ENCODE measurements around the gene ITGA2B. TPM values are rescaled to one million over a fixed set of nuclear protein-coding genes. Genes with fewer than 3 reads are reported as not detected.
"Not testable (repeated sequence)": the region's sequence is repeated elsewhere in the genome, so short reads cannot be mapped to it uniquely, and the experiment has no call there.

Gene ITGA2B
- total and polyA plus RNA-seq, 7 donors = 0.08 to 0.97 (median 0.16) TPM

DNA sequence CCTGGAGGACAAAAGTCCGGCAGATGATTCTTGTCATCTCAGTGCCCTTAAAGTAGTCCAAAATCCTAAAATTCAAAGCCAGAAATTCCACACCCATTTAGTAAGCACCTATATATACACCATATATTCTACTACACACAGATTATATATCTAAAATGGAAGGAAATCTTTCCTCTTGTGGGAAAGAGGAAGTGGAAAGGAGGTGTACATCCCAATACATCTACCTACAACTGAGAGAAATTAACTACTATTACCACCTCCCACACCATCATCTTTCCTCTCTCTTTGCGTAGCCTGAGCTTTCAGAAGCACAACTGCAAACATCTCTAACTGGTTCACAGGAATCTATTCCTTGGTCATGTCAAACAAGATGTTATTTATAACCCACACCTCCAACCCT is 5.4 kb upstream of the ITGA2B start:
- peaks cover 0 to 47% of the 10 kb centered on the region in 2 donors for H3K36me3 ChIP-seq (ENCODE audit: insufficient read depth in 1 of 2, low read depth in 1 of 2)
- TF ChIP-seq, protein P1, sequence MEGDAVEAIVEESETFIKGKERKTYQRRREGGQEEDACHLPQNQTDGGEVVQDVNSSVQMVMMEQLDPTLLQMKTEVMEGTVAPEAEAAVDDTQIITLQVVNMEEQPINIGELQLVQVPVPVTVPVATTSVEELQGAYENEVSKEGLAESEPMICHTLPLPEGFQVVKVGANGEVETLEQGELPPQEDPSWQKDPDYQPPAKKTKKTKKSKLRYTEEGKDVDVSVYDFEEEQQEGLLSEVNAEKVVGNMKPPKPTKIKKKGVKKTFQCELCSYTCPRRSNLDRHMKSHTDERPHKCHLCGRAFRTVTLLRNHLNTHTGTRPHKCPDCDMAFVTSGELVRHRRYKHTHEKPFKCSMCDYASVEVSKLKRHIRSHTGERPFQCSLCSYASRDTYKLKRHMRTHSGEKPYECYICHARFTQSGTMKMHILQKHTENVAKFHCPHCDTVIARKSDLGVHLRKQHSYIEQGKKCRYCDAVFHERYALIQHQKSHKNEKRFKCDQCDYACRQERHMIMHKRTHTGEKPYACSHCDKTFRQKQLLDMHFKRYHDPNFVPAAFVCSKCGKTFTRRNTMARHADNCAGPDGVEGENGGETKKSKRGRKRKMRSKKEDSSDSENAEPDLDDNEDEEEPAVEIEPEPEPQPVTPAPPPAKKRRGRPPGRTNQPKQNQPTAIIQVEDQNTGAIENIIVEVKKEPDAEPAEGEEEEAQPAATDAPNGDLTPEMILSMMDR (IDR thresholded peaks at IDR 0.05) = no peak
- H3K27me3 ChIP-seq (ENCODE audit: insufficient read depth in 3 of 3, low read length in 2 of 3) = no peaks in the 10 kb centered on the region
- ATAC-seq = no peak
- no peak overlapping the region for H3K27ac ChIP-seq
- intact Hi-C loops (cut with DNase I) = no loop called here
- no peaks in the 10 kb centered on the region for H3K4me1 ChIP-seq
- no peak for DNase-seq
- 85 to 88% (median 87%) methylated on average over 2 of the region's 2 CpGs for WGBS, 3 donors
- no peaks in the 10 kb centered on the region for H3K9me3 ChIP-seq
- no peak overlapping the region for H3K4me3 ChIP-seq

DNA sequence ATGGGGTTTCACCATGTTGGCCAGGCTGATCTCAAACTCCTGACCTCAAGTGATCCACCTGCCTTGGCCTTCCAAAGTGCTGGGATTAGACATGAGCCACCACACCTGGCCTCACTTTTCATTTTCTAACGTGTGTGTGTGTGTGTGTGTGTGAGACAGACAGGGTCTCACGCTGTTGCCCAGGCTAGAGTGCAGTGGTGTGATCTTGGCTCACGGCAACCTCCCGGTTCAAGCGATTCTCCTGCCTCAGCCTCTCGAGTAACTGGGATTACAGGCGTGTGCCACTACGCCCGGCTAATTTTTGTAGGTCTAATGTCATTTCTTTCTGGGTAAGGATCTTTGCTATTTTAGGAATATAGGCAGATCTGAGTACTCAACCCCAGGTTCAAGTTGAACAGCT is 4.7 kb upstream of the ITGA2B start:
- H3K9me3 ChIP-seq; intact Hi-C loops (cut with DNase I); H3K4me1 ChIP-seq; ATAC-seq; H3K27ac ChIP-seq; H3K4me3 ChIP-seq; DNase-seq; H3K27me3 ChIP-seq (ENCODE audit: insufficient read depth in 3 of 3, low read length in 2 of 3): not testable (repeated sequence)
- H3K36me3 ChIP-seq (ENCODE audit: insufficient read depth in 1 of 2, low read depth in 1 of 2) = peaks cover 0 to 39% of the 10 kb centered on the region in 2 donors
- WGBS, 3 donors = 68 to 81% (median 72%) methylated on average over 9 of the region's 9 CpGs

DNA sequence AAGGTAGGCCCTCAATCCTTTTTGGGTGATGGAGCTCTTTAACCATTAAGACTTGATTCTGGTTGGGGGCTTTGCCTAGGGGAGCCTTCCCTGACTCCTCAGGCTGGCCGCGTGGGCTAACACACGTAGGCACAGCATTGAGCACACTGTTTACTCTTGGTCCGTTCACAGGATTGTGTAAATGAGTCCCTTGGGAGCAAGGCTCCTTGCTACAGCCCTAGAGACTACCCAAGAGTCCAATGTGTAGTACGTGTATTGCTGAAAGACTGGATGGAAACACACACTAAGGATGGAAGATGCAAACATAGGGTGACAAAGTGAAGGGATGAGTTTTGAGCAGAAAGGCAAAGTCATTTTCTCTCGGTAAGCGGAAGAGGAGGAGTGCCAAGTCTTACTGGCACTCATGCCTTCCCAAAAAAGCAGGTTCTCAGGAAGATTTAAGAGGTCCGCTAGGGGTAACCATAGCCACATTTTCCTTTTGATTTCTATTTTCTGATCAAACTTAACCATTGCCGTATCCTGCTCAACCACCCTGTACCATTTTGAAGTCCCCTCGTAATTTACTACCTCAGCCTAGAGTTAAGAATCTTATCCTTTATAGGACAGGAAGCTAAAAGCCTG is 911 bp upstream of the ITGA2B start:
- no peak overlapping the region for H3K27ac ChIP-seq
- H3K27me3 ChIP-seq (ENCODE audit: insufficient read depth in 3 of 3, low read length in 2 of 3) = peaks cover 0 to 10% (median 0%) of the 10 kb centered on the region in 3 donors
- intact Hi-C loops (cut with DNase I) = no loop called here
- no peaks in the 10 kb centered on the region for H3K9me3 ChIP-seq
- no peak for DNase-seq
- H3K4me3 ChIP-seq = no peak overlapping the region
- TF ChIP-seq, protein P1 (IDR thresholded peaks at IDR 0.05) = no peak
- no peak for ATAC-seq
- H3K4me1 ChIP-seq = peaks cover 7% of the 10 kb centered on the region
- peaks cover 0 to 7% of the 10 kb centered on the region in 2 donors for H3K36me3 ChIP-seq (ENCODE audit: insufficient read depth in 1 of 2, low read depth in 1 of 2)
- WGBS, 3 donors = 63 to 78% (median 66%) methylated on average over 10 of the region's 10 CpGs

DNA sequence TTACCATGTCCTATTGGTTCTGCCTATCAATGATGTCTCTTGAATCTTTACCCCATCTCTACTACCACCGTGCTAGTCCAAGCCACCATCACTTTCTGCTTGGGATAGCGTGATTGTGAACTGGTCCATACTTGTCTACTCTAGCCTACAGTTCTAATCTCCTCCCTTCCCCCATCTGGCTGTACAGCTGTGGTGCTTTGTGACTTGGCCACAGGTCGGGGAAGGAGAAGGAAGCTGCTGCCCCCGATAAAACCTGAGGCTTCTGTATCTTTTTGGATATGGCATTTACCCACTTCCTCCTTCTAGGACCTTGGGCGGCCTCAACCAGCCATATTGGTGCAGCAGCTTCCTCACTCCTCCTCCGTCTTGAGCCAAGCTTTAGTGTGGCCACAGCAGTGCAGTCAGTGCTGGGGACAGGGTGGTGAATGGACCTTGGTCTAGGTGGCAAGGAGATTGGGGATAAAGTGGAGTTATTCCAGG is 314 bp upstream of the ITGA2B start:
- Histone ChIP-seq H3K4me3 (no peak overlapping the region), H3K9me3 (no peaks in the 10 kb centered on the region), H3K27me3 (ENCODE audit: insufficient read depth in 3 of 3, low read length in 2 of 3) (peaks cover 0 to 14% (median 5%) of the 10 kb centered on the region in 3 donors), H3K4me1 (peaks cover 7% of the 10 kb centered on the region), H3K27ac (no peak overlapping the region), H3K36me3 (ENCODE audit: insufficient read depth in 1 of 2, low read depth in 1 of 2) (peaks cover 0 to 1% of the 10 kb centered on the region in 2 donors)
- intact Hi-C loops (cut with DNase I) = no loop called here
- TF ChIP-seq, protein P1 (IDR thresholded peaks at IDR 0.05) = no peak
- ATAC-seq (no peak), DNase-seq (no peak)
- 82 to 86% (median 85%) methylated on average over 6 of the region's 6 CpGs for WGBS, 3 donors

DNA sequence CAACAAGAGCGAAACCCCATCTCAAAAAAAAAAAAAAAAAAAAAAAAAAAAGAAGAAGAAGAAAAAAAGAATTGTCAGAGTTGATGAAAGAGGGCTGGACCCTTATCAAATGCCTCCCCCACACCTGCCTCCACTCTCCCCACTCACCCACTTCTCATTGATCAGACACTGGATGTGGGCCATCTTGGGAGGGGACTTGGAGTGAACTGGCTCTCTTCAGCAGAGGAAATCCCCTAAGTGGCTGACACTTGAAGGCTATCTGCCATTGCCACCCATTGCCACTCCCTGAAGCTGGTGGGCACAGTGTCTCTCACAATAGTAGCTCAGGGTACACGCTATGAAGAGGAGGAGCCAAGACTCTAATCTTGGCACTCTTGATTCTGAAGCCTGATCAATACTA is 1.6 kb downstream of the ITGA2B start:
- WGBS, 3 donors = 76 to 89% (median 89%) methylated on average over 2 of the region's 2 CpGs
- no peak overlapping the region for H3K4me3 ChIP-seq
- TF ChIP-seq, protein P1 (IDR thresholded peaks at IDR 0.05) = no peak
- peaks cover 7% of the 10 kb centered on the region for H3K4me1 ChIP-seq
- no peaks in the 10 kb centered on the region for H3K36me3 ChIP-seq (ENCODE audit: insufficient read depth in 1 of 2, low read depth in 1 of 2)
- peaks cover 0 to 31% (median 11%) of the 10 kb centered on the region in 3 donors for H3K27me3 ChIP-seq (ENCODE audit: insufficient read depth in 3 of 3, low read length in 2 of 3)
- no peaks in the 10 kb centered on the region for H3K9me3 ChIP-seq
- intact Hi-C loops (cut with DNase I) = no loop called here
- no peak for DNase-seq
- ATAC-seq = no peak
- no peak overlapping the region for H3K27ac ChIP-seq
